Measurements from ENCODE around the gene LCTL.

GRCh38 chr15:66588971-66589370 is 23.2 kb upstream of the LCTL start:
- TF ChIP-seq CTCF (conservative IDR thresholded peaks at IDR 0.05 in 1 of 2, IDR thresholded peaks at IDR 0.05 in 1 of 2; ENCODE audit: extremely low read depth in 1 of 2, insufficient read depth in 1 of 2, low read depth in 1 of 2, low read length in 2 of 2) (no peak), EZH2 (IDR thresholded peaks at IDR 0.05; ENCODE audit: borderline replicate concordance, low read length) (no peak)

All from mammary epithelial cell (primary cell).